ENCODE results near the gene CROCC2. TPM values are rescaled to one million over a fixed set of nuclear protein-coding genes. Genes with fewer than 3 reads are reported as not detected.

CROCC2 gene
- total RNA-seq, 1 donor from 2014 or later = under 0.01 TPM

DNA sequence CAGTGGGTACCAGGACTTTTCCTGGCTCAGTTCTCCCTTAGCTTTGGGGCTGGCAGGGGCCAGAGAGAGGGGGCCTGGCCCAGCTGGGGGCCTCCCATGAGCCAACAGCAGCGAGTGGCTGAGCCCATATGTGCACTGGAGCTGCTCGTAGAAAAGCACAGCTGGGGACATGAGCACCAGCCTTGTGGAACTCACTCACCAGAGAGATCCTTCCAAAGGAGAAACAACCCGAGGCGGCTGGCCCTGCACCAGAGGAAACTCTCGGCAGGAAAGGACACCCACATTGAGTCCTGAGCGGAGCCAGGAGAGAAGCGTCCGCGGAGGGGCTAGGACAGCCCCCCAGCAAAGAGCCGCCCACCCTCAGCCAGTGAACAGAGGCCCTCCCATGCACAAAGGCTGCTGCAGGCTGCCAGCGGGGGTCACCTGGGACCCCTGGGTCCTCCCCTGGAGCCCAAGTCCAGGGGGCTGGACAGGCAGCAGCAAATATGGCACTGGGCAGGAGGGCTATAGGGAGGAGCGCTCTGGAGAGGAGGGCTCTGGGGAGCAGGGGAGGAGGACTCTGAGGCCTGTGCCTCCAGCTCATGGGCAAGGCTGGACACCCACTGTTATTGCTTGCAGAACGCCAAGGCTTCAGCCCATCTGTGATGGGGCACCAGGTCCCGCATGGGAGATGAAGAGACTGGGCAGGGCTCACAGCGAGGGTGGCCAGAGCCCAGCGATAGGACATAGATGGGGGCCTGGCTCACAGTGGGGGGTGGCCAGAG lies 50.2 kb downstream of the CROCC2 start:
- no peak for DNase-seq (ENCODE audit: low read depth)

- DNase-seq (ENCODE audit: low read depth) = no peak
Observed at GRCh38 chr2:240956935-240957655, 51.0 kb downstream of the CROCC2 start.

DNA sequence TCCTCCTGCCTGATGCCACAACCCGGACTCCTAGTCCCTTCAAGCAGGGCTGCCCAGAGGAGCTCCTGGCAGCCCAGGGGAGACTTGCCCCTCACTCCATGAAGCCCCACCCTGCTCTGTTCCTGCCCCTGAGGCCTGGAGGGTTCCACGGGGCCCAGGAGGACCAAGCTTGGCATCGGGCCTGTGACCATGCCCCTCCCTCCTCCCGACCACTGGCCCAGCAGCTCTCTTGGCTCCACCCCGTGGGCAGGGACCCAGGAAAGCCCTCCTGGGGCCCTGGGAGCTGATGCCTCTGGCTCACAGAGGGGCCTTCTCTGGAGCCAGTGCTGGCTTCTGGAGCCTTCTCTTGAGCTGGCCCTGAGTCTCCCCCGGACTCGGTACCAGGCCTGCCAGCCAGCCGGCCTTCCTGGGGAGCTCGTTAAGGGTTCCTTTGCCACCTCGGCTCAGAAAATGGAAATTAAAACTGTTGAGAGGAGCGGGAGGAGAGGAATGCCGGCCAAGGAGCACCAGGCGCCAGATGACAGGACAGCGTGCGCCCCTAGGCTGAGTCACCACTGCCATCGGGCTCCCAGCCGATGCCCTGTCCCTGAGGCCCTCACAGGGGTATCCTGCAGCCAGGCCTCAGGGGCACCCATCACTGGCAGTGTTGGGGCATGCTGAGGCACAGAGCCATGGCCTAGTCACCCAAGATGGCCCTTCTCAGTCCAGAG lies 51.7 kb downstream of the CROCC2 start:
- DNase-seq (ENCODE audit: low read depth) = no peak

- DNase-seq (ENCODE audit: low read depth) = no peak
Observed at GRCh38 chr2:240958366-240959213, 52.5 kb downstream of the CROCC2 start.

DNA sequence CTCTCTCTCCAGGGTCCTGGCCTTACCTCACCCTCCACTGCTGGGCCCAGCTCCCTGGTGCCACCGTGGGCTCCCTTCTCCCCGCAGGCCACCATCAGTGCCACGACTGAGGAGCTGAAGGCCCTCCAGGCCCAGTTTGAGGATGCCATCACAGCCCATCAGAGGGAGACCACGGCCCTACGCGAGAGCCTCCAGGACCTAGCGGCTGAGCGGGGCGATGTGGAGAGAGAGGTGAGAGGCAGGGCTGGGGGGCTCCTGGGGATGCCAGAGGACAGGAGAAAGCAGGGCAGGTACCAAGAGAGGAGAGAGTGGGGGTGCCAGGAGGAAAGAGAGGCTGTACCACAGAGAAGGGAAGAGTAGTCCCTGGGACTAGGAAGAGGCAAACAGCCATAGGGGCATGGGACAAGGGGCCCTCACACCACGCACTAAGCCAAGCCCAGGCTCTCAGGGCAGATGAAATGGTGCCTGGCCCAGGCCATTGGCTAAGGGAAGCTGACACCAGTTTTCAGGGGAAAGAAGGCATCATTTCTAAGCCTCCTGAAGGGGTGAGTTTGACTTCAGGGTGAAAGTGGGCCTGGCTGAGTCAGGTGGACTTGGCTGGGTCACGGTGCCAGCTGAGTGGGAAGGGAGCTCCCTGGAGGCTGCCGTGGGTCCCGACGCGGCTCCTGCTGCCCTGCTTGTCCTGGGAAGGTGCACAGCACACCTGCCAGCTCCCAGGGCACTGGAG lies 53.2 kb downstream of the CROCC2 start:
- DNase-seq (ENCODE audit: low read depth) = no peak

DNA sequence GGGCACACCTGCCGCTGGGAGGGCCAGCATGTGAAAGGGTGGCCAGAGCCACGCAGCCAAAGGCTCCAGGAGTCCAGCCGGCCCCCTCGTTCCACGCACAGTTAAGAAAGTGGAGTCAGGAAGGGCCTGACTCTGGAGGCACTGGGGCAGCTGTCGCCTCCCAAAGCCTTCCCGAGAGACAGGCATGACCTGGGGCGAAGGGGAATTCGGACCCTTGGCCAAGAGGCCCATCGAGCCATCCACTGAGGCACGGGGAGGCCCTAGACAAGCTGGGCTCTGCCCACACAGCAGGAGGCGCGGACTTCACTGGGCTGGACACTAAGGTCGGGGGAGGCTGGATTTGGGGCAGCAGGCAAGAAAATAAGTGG lies 53.8 kb downstream of the CROCC2 start:
- no peak for DNase-seq (ENCODE audit: low read depth)

GRCh38 chr2:240960309-240960970 lies 54.3 kb downstream of the CROCC2 start:
- DNase-seq (ENCODE audit: low read depth) = peak; percentile 23

DNA sequence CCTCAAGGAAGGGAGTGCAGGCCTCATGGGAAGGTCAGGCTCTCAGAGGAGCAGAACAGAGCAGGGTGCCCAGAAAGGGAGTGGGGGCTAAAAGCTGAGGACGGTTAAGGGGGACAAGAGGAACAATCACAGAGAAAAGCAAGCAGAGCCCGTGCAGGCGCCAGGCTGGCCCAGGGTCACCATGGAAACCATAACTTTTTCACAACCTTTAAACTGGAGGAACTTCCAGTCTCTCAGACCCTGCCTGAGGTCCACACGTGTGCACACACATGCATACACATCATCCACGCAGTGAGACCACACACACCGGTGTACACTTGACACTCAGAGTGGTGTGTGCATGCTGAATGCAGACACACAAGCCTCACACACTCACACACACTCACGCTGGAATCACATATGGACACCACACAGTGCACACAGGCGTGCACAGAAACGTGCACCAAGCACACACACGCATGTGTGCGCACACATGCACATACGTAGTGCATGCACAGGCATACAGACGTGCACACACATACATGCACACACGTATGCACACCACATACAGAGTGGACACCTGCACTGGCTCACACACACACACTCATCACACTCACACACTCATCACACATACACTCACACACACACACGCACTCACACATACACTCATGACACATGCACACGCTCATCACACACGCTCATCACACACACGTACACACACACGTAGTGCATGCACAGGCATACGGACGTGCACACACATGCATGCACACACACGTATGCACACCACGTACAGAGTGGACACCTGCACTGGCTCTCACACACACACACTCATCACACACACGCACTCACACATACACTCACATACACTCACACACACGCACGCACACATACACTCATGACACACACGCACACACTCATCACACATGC lies 55.1 kb downstream of the CROCC2 start:
- no peak for DNase-seq (ENCODE audit: low read depth)

DNA sequence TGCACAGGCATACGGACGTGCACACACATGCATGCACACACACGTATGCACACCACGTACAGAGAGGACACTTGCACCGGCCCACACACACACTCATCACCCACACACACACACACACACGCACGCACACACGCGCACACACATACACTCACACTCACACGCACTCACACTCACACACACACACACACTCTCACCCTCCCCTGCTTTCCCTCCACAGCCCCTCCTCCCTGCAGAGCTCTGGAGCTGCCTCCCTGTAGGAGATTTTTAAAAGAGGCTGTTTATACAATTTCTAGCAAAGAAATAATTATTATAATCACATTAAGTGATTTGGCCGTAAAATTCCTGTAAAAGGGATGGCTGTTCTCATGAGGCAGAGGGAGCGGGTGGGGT lies 55.8 kb downstream of the CROCC2 start:
- DNase-seq (ENCODE audit: low read depth) = no peak

DNA sequence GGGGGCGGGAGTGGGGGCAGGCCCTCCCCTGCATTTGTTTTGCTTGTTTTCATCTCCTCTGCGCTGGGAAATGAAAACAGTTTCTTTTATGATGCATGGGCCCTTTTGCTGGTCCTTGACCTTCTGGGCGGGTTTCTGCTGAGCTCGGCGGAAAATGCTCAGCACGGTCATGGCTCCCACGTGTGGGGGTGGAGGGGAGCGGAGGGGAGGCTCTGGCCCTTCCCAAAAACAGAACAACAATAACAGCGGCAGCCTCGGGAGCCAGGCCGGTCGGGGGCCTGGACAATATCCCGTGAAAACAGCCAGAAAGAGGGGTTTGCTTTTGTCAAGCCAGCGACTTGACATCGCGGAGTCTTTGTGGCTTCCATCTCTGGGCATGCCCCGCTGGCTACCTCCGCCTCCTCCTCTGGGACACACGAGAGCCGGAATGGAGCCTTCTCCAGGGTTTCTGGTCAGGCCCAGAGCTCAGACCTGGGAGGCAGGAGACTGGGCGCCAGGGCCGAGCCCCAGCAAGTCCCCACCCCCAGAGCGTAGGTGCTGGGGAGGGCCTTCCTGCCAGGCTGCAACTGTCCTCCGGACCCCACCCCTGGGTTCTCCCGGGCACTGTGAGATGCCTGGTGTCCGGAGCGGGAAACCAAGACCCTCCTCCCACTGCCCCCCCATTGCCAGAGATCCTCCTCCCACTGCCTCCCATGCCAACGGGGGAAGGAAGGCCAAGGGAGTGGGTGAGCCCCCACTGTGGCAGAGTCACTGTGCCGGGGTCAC lies 56.3 kb downstream of the CROCC2 start:
- DNase-seq (ENCODE audit: low read depth) = no peak

- no peak for DNase-seq (ENCODE audit: low read depth)
Observed at GRCh38 chr2:240963065-240963867, 57.1 kb downstream of the CROCC2 start.

DNA sequence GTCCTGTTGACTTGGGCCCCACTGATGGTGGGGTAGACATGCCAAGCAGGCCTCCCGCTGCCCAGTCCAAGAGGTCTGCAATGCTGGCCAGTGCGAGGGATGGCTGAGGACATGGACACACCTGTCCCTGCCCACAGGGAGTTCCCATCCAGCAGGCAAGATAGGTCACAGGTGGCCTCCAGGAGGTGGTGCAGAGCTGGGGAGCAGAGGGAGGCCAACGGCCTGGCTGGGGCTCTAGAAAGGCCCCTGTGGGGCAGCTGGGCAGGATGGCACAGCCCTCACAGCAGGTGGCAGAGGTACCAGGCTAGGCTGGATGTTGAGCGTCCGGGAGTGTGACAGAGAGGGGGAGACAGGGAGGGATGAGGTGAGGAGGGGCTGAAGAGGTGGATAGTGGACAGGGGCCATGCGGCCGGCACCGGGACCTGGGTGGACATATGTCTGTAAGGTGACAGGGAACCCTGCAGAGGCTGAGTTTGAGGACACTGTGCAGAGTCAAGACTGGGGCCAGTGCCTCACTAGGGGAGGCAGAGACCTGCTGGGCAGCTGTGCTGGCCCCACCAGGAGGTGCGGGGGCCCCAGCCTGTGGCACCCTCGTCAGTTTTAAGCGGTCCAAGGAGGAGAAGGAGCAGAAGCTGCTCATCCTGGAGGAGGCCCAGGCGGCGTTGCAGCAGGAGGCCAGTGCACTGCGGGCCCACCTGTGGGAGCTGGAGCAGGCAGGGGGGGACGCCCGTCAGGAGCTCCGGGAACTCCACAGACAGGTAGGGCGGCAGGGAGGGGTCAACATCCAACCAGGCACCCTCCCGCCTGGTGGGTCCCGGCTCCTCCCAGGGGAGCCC lies 58.0 kb downstream of the CROCC2 start:
- DNase-seq (ENCODE audit: low read depth) = no peak

GRCh38 chr2:240964704-240965295 lies 58.7 kb downstream of the CROCC2 start:
- no peak for DNase-seq (ENCODE audit: low read depth)

- DNase-seq (ENCODE audit: low read depth) = no peak
Observed at GRCh38 chr2:240965296-240965904, 59.3 kb downstream of the CROCC2 start.

GRCh38 chr2:240965905-240966456 lies 59.8 kb downstream of the CROCC2 start:
- DNase-seq (ENCODE audit: low read depth) = no peak

DNA sequence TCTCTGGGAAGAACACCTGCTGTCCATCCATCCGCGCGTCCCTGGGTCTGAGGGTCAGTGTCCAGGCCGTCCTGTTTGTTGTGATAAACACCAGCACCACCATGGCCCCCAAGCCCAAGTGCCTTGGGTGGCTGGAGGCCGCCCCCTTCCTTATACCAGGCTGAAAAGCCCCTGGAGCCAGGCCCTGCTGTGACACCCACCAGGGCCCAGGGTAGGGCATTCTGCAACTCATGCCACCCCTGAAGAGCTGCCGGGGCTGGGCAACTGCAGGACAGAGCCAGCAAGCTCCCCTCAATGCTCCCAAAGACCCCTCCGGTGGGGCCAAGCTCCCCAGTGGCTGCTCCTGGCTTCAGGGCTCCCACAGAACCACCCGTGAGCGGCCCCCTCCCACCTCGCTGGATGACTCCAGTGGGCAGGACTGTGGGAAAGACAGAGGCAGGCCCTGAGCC lies 60.3 kb downstream of the CROCC2 start:
- no peak for DNase-seq (ENCODE audit: low read depth)

Measured in renal cortical epithelial cell (primary cell).